Esophagus (tissue), 2 donors: ENCODE measurements around the gene FKBP1A. TPM values are rescaled to one million over a fixed set of nuclear protein-coding genes. Genes with fewer than 3 reads are reported as not detected.

Source experiments
- H3K27ac ChIP-seq, 2 donors: one replicate each; pipeline ENCODE4 v1.5.1; 2013; ENCODE audit warnings: low read depth in 2 of 2, mild to moderate bottlenecking in 2 of 2, inconsistent platforms in 1 of 2, low read length in 1 of 2, moderate library complexity in 1 of 2
- H3K27me3 ChIP-seq, 2 donors: one replicate each; pipeline ENCODE4 v1.6.1; 2013; ENCODE audit warnings: low read length in 2 of 2, control low read depth in 1 of 2, mild to moderate bottlenecking in 1 of 2; ENCODE audit not compliant: insufficient read depth in 2 of 2, control insufficient read depth in 1 of 2
- H3K36me3 ChIP-seq, 2 donors: one replicate each; pipeline ENCODE4 v1.6.1; 2013; ENCODE audit warnings: low read length in 1 of 2; ENCODE audit not compliant: control insufficient read depth in 2 of 2, insufficient read depth in 2 of 2
- H3K4me1 ChIP-seq, 2 donors: one replicate each; pipeline ENCODE4 v1.6.1; 2013; ENCODE audit warnings: low read length in 1 of 2; ENCODE audit not compliant: control insufficient read depth in 2 of 2, insufficient read depth in 2 of 2
- H3K4me3 ChIP-seq, 2 donors: one replicate each; pipeline ENCODE4 v1.5.1; 2013; ENCODE audit warnings: low read length in 2 of 2, mild to moderate bottlenecking in 2 of 2, low read depth in 1 of 2, moderate library complexity in 1 of 2
- H3K9me3 ChIP-seq, 2 donors: one replicate each; pipeline ENCODE4 v1.6.1; 2013; ENCODE audit warnings: mild to moderate bottlenecking in 2 of 2, low read depth in 1 of 2, low read length in 1 of 2, moderate library complexity in 1 of 2; ENCODE audit not compliant: control insufficient read depth in 2 of 2, insufficient read depth in 1 of 2
- WGBS, 2 donors: extraction: QIAGEN DNeasy Blood & Tissue Kit; methylation state at CpG; one replicate each; pipeline ENCODE4 v1.1.7; 2013; 5-methylcytosine and 5-hydroxymethylcytosine counted together
- polyA plus RNA-seq, 2 donors: library from polyadenylated mRNA; stranded (reverse); fragments of 200-250 nt; gene quantifications; one replicate each; pipeline ENCODE4 v1.2.3, GENCODE V29; 2013
- donor health status: healthy with polysubstance abuse.
- donor health status: Bipolar disorder and iron deficiency.

FKBP1A gene
- polyA plus RNA-seq, 2 donors: 106 to 157 TPM

DNA sequence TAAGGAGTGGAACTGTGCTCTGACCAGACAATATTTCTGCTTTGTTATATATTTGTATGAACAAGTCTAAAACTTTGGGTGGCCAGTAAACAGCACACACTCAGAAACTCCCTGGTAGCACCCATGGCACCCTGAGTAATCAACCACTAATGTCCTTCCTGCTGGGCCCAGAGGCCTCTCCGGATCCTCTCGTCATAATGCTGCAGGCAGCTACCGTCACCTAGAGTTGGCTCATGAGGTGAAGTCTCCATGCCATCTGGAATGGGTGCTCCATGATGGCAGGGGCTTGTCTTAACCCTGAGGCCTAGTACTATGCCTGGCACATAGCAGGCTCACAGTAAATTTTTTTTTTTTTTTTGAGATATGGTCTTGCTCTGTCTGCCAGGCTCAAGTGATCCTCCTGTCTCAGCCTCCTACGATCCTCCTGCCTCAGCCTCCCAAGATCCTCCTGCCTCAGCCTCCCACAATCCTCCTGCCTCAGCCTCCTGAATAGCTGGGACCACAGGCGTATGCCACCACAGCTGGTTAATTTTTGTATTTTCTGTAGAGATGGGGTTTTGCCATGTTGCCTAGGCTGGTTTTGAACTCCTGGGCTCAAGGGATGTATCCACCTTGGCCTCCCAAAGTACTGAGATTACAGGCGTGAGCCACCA is 60.9 kb downstream of the FKBP1A start:
- Histone ChIP-seq H3K4me3 (no peak overlapping the region), H3K9me3 (no peaks in the 10 kb centered on the region), H3K27ac (peak overlapping the region in 1 of 2 donors; percentile 96), H3K4me1 (peaks cover 6 to 38% of the 10 kb centered on the region in 2 donors), H3K36me3 (no peaks in the 10 kb centered on the region), H3K27me3 (no peaks in the 10 kb centered on the region)
- WGBS, 2 donors: 92% methylated on average over 6 of the region's 6 CpGs

DNA sequence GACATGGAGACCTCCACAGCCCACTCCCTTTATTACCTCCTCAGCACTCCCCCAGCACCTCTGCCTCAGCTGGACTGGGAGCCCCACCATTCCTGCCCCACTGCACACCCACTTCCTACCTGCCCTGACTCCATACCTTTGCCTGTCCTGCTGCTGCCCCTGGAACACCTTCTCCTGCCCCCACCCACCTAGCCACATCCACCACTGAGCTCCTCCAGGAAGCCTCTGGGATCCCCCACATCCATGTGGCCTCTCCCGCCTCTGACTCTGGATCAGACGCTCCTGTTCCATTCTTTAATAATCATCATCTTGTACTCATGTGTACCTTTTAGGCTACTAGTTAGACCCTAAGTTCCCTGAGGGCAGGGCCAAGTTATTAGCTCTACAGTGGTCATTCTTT is 61.8 kb downstream of the FKBP1A start:
- Histone ChIP-seq H3K27me3 (no peaks in the 10 kb centered on the region), H3K9me3 (no peaks in the 10 kb centered on the region), H3K4me3 (no peak overlapping the region), H3K4me1 (peaks cover 9 to 36% of the 10 kb centered on the region in 2 donors), H3K27ac (peak overlapping the region; percentile 95 to 96), H3K36me3 (no peaks in the 10 kb centered on the region)
- 90% methylated on average over 2 of the region's 2 CpGs for WGBS, 2 donors

DNA sequence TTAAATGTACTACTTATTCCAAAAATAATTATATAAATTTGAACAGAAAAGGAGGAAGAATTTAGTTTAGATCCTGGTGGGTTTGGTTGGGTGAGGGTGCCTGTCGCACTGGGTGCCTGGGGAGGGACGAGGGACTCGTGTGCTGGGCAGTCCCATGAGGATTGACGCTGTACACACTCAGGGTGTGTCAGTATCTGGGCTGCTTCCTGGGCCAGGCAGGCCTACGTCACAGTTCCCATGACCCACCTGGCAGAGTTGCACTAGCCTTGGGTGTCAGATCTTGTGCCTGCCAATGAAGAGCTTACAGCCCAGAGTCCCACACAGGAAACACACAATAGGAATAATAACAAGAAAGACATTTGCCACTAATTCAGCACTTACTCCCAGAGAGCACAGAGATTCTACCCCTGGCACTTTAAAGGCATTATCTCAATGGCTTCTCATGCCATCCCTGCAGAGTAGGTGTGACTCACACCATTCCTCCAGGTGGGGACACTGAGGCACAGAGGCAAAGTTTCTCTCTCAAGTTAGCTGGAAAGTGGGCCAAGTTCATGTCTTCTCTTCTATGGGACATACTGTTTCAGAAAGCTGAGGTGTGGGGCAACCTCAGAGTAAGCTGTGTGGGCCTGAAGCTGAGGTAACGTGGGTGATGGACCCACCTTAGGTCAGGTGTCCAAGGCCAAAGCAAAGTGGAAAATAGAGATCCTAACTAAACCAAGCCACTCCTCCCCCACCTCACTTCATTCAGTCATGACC is 62.6 kb downstream of the FKBP1A start:
- Histone ChIP-seq H3K9me3 (no peaks in the 10 kb centered on the region), H3K27ac (peak overlapping the region; percentile 95 to 96), H3K27me3 (no peaks in the 10 kb centered on the region), H3K36me3 (no peaks in the 10 kb centered on the region), H3K4me1 (peaks cover 9 to 36% of the 10 kb centered on the region in 2 donors), H3K4me3 (no peak overlapping the region)
- WGBS, 2 donors: 44 to 46% methylated on average over 6 of the region's 6 CpGs

DNA sequence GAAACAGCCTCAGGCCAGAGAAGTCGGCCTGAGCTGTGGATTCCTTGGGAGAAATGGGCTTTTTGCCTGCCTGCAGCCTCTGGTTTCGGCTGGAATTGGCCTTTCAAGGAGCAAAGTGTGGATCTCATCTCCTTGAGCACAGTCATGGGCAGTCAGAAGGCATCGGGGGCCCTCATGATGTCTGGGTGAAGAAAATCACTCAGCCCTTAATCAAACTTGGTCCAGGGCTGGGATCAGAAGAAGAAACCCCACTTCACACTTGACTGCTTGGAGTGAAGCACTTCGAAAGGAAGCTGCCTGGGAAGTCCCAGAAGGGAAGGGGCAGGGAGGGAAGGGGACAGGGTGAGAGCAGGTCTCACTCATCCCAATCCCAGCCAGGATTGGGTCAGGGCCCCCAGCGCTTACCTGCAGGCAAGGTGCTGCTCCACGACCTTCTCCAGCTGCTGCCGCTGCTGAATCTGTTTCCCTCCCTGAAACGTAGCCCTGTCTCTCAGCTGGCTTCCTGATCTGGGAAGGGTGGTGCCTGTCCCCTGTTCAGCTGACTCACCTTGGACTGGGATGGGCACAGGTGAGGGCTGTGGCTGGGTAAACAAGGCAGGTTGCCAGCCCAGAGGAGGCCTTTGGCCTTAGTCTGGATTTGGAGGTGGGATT is 64.0 kb downstream of the FKBP1A start, which contains the start of gene SDCBP2:
SDCBP2 (minus strand) TSS at position 460 of the 651 bp plus-strand sequence. CDS start 8,723 bp downstream, outside the sequence.
- Histone ChIP-seq H3K27me3 (no peaks in the 10 kb centered on the region), H3K36me3 (no peaks in the 10 kb centered on the region), H3K27ac (peak within 1 kb of the TSS; percentile 95 to 97), H3K4me1 (peaks cover 9 to 36% of the 10 kb centered on the region in 2 donors), H3K4me3 (peak within 1 kb of the TSS; percentile 46 to 92), H3K9me3 (no peaks in the 10 kb centered on the region)
- WGBS, 2 donors: 52 to 54% methylated on average over 8 of the region's 8 CpGs

DNA sequence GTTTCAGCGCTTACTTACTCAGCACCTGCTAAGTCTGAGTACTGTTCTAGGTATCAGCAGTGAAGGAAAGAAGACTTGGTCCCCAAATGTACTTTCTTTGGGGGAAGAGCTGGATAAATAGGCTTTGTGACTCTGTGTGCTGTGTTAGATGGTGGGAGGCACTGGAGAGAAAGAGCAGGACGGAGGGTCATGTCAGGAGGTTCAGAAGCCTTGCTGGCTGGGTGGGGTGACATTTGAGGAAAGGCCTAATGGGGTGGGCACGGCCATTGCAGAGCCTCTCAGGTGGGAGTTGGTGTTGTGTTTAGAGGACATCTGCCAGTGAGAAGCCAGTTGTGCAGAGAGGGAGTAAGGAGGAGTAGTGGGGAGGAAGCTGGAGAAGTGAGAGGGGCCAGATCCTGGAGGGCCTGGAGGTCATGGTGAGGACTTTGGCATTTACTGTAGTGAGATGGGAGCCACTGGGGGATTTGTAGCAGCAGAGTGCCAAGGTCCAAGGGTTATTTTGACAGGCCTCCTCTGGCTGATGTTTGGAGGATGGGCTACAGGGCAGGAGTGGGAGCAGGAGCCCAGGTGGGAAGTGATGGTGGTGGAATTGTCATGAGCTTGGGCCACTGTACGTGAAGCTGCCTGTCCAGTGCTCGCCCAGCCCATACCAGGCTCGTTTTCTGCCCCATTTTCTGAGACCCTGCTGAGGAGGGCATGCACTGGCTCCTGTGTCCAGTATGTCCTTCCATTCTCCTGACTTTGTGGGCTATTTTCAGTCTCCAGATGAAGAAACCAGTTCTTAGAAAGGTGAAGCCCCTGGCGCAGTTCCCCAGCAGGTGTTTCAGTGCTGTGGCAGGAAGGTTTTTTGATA is 64.8 kb downstream of the FKBP1A start:
- no peaks in the 10 kb centered on the region for H3K27me3 ChIP-seq
- H3K27ac ChIP-seq: peak overlapping the region; percentile 95 to 97
- no peaks in the 10 kb centered on the region for H3K36me3 ChIP-seq
- peaks cover 9 to 36% of the 10 kb centered on the region in 2 donors for H3K4me1 ChIP-seq
- peak overlapping the region; percentile 46 to 92 for H3K4me3 ChIP-seq
- WGBS, 2 donors: 75 to 76% methylated on average over 7 of the region's 7 CpGs
- no peaks in the 10 kb centered on the region for H3K9me3 ChIP-seq

DNA sequence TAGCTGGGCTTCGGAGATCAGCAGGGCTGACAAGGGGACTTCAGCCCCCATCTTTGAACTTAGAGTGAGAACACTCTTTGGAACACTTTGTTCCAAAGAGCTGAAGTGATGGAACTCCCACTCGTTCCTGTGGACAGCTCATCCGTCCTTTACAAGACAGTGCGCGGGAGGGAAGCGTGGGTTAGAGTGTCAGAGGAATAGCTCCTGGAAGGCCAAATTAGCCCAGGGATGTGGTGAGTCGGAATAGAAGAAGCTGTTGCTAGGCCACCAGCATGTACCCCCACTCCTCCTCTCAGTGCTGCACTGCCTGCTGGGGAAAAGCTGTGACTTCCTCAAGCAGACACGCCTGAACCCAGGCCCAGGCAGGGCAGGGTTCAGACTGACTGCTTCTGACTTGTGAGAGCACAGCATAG is 65.6 kb downstream of the FKBP1A start:
- H3K27ac ChIP-seq: peak overlapping the region; percentile 95 to 100
- no peaks in the 10 kb centered on the region for H3K9me3 ChIP-seq
- no peaks in the 10 kb centered on the region for H3K27me3 ChIP-seq
- H3K4me1 ChIP-seq: peaks cover 9 to 36% of the 10 kb centered on the region in 2 donors
- WGBS, 2 donors: 56 to 63% methylated on average over 8 of the region's 8 CpGs
- no peaks in the 10 kb centered on the region for H3K36me3 ChIP-seq
- peak overlapping the region; percentile 32 to 92 for H3K4me3 ChIP-seq

DNA sequence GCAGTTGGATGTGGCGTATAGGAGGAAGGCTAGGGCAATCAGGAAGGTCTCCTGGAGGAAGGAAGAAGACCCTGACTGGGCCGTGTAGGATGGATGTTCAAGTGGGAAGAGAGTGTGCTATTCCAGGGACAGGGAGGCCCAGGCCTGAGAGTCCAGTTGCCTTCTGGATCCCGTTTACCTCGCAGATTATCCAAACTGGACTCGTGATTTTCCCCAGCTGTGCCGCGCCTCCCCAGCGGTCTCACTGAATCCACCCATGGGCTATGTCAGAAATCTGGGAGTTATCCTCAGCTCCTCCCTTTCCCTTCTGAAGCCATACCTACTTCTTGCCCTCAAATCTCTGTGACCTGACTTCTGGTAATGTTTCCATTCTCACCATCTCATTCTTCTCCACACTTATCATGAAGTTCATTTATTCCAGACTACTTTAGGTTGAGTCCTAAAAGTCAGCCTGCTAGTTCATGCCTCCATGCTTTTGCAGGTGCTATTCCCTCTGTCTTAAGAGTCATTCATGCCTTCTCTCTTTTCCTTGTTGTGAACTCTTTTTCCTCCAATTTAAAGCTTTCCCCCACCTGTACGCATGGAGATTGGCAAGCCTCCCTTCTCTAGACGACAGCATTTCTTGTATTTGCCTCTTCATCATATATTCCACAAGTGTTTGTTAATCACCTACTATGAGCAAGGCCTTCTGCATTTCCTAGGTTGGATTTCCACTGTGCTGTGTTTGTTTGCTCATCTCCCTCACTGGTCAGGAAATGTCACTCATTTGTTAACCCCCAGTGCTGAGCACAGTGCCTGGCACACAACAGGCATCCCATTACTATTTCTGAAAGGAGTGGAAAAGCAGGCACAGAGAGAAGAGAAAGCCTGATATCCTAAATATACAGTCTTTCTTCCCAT is 66.6 kb downstream of the FKBP1A start:
- no peaks in the 10 kb centered on the region for H3K9me3 ChIP-seq
- peak overlapping the region; percentile 95 to 100 for H3K27ac ChIP-seq
- H3K27me3 ChIP-seq: no peaks in the 10 kb centered on the region
- 21 to 27% methylated on average over 10 of the region's 10 CpGs for WGBS, 2 donors
- peak overlapping the region; percentile 58 to 92 for H3K4me3 ChIP-seq
- H3K36me3 ChIP-seq: no peaks in the 10 kb centered on the region
- peaks cover 9 to 34% of the 10 kb centered on the region in 2 donors for H3K4me1 ChIP-seq

DNA sequence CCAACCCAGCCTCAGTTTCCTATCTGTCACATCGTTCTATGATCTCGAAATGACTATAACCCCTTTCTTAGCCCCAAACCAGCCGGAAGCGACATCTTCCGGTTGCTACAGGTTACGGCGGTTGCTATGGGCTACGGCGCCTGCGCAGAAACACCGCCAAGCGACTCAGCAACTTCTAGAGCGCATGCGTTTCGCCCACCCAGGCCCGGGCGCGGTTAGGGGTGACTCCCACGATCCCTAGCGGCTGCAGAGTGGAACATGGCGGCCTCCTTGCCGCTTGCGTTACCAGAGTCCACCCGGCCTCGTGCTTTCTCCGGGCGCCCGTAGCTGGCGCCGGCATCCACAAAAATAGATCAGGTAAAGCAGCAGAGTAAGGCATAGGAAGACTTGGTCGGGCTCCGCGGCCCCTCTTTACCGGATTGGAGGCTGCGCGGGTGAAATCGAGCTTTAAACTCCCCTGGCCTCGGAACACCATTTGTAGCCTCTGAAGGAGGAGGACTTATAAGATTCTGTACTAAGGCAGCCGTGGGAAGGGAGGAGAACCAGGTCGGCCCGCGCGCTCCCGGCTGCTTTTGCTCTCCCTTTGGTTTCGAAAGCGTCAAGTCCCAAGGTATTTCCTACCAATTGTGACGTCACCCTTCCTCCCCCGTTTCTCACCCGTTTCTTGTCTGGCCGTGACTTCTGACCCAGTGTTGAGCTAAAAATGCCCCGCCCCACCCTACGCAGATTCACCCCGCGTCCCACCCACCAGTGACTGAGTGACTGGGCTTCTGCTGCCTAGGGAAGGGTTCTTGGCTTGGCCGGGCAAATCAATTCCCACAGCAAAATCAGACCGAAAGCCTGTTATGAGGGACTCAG is 67.5 kb downstream of the FKBP1A start:
- H3K27ac ChIP-seq: peak overlapping the region; percentile 95 to 100
- no peaks in the 10 kb centered on the region for H3K9me3 ChIP-seq
- 0% methylated on average over 56 of the region's 56 CpGs for WGBS, 2 donors
- peak overlapping the region; percentile 58 to 92 for H3K4me3 ChIP-seq
- H3K27me3 ChIP-seq: no peaks in the 10 kb centered on the region
- no peaks in the 10 kb centered on the region for H3K36me3 ChIP-seq
- peaks cover 9 to 28% of the 10 kb centered on the region in 2 donors for H3K4me1 ChIP-seq
